ENCODE results near the gene UGT1A10. TPM values are rescaled to one million over a fixed set of nuclear protein-coding genes. Genes with fewer than 3 reads are reported as not detected.
"Not testable (repeated sequence)": the region's sequence is repeated elsewhere in the genome, so short reads cannot be mapped to it uniquely, and the experiment has no call there.

UGT1A10 gene
- total RNA-seq, 1 experiment from 2014 or later: not detected

DNA sequence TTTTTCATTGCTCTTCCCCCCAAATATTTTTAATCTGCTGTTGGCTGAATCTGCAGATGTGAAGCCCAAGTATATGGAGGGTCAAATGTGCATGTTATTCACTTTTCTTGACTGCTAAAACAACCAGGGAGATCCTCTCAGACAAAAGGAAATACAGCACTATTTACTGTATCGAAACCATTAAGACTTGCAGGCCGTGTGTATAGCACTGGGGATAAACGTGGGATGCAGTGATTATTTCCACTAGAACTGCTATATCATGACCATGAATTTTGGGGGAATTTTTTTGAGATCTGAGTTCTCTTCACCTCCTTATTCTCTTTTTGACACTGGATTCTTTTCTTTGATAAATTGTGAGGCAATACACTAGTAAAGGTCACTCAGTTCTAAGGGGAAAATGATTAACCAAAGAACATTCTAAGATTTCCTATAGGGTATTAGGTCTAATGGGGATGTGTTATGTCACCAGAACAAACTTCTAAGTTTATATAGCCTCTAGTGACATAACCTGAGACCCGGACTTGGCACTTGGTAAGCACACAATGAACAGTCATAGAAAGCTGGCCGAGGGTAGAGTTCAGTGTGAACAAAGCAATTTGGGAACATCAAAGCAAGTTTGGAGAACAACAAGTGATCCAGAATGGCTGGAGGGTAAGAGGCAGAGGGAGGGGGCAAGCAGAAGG is 109.0 kb downstream of the UGT1A10 start:
- Histone ChIP-seq H4K20me1 (ENCODE audit: insufficient read depth) (no peaks in the 10 kb centered on the region), H3K4me2 (ENCODE audit: low read length) (no peak overlapping the region), H2AFZ (ENCODE audit: low read depth, low read length, poor library complexity, severe bottlenecking) (no peak overlapping the region), H3K9me3 (ENCODE audit: control insufficient read depth in 1 of 2, insufficient read depth in 1 of 2, low read depth in 1 of 2, low read length in 2 of 2) (no peaks in the 10 kb centered on the region), H3K36me3 (ENCODE audit: control insufficient read depth in 1 of 2, insufficient read depth in 2 of 2, low read length in 2 of 2) (no peaks in the 10 kb centered on the region), H3K79me2 (ENCODE audit: insufficient read depth, low read length) (no peaks in the 10 kb centered on the region), H3K4me3 (replicated peaks in 1 of 2; ENCODE audit: low read depth in 1 of 2, low read length in 2 of 2) (no peak overlapping the region), H3K27ac (ENCODE audit: low read depth, low read length) (no peak overlapping the region), H3K27me3 (ENCODE audit: insufficient read depth, low read length) (no peaks in the 10 kb centered on the region), H3K9ac (ENCODE audit: low read length) (no peak overlapping the region), H3K4me1 (ENCODE audit: control insufficient read depth in 1 of 2, insufficient read depth in 2 of 2, low read length in 2 of 2) (no peaks in the 10 kb centered on the region), H3K9me2 (ENCODE audit: insufficient read depth) (no peaks in the 10 kb centered on the region)
- DNase-seq (ENCODE audit: low read depth, low spot score) (no peak), ATAC-seq (no peak)
- intact Hi-C loops (cut with micrococcal nuclease): no loop called here
- TF ChIP-seq ELF1 (IDR thresholded peaks at IDR 0.05; ENCODE audit: borderline replicate concordance, low read depth) (no peak), POLR2A (IDR thresholded peaks at IDR 0.05; ENCODE audit: borderline replicate concordance, extremely low read depth, insufficient read depth, insufficient read length) (no peak), ZNF274 (IDR thresholded peaks at IDR 0.05; ENCODE audit: low read depth, low read length) (no peak), CBX3 (IDR thresholded peaks at IDR 0.05; ENCODE audit: low read depth) (no peak), SP1 (IDR thresholded peaks at IDR 0.05; ENCODE audit: low read depth) (no peak), REST (IDR thresholded peaks at IDR 0.05; ENCODE audit: low read depth) (no peak), EZH2phosphoT487 (IDR thresholded peaks at IDR 0.05; ENCODE audit: borderline replicate concordance) (no peak), SRF (IDR thresholded peaks at IDR 0.05; ENCODE audit: low read depth) (no peak), FOSL1 (IDR thresholded peaks at IDR 0.05; ENCODE audit: low read depth) (no peak), JUND (IDR thresholded peaks at IDR 0.05) (no peak), CEBPB (IDR thresholded peaks at IDR 0.05; ENCODE audit: low read depth) (no peak), RAD21 (IDR thresholded peaks at IDR 0.05; ENCODE audit: low read depth) (no peak), SIN3A (IDR thresholded peaks at IDR 0.05; ENCODE audit: low read depth) (no peak), EZH2 (IDR thresholded peaks at IDR 0.05) (no peak)
- TF ChIP-seq, protein P1, sequence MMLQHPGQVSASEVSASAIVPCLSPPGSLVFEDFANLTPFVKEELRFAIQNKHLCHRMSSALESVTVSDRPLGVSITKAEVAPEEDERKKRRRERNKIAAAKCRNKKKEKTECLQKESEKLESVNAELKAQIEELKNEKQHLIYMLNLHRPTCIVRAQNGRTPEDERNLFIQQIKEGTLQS (IDR thresholded peaks at IDR 0.05): no peak
- TF ChIP-seq, protein P2, sequence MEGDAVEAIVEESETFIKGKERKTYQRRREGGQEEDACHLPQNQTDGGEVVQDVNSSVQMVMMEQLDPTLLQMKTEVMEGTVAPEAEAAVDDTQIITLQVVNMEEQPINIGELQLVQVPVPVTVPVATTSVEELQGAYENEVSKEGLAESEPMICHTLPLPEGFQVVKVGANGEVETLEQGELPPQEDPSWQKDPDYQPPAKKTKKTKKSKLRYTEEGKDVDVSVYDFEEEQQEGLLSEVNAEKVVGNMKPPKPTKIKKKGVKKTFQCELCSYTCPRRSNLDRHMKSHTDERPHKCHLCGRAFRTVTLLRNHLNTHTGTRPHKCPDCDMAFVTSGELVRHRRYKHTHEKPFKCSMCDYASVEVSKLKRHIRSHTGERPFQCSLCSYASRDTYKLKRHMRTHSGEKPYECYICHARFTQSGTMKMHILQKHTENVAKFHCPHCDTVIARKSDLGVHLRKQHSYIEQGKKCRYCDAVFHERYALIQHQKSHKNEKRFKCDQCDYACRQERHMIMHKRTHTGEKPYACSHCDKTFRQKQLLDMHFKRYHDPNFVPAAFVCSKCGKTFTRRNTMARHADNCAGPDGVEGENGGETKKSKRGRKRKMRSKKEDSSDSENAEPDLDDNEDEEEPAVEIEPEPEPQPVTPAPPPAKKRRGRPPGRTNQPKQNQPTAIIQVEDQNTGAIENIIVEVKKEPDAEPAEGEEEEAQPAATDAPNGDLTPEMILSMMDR (IDR thresholded peaks at IDR 0.05 in 2 of 3, conservative IDR thresholded peaks at IDR 0.05 in 1 of 3; ENCODE audit: borderline replicate concordance in 1 of 3, insufficient read depth in 1 of 3, low read depth in 2 of 3, low read length in 2 of 3): no peak
- TF ChIP-seq, protein P3, sequence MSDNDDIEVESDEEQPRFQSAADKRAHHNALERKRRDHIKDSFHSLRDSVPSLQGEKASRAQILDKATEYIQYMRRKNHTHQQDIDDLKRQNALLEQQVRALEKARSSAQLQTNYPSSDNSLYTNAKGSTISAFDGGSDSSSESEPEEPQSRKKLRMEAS (IDR thresholded peaks at IDR 0.05): no peak
- ChIA-PET POLR2A (no interaction called here), RAD21 (ENCODE audit: low non-redundant PET in 1 of 2, low total read pairs in 2 of 2, uncharacterized antibody in 2 of 2, unreplicated experiment in 2 of 2) (no interaction called here), CTCF (no interaction called here)
- no TSS peak for BruUV-seq (replicated peaks)

DNA sequence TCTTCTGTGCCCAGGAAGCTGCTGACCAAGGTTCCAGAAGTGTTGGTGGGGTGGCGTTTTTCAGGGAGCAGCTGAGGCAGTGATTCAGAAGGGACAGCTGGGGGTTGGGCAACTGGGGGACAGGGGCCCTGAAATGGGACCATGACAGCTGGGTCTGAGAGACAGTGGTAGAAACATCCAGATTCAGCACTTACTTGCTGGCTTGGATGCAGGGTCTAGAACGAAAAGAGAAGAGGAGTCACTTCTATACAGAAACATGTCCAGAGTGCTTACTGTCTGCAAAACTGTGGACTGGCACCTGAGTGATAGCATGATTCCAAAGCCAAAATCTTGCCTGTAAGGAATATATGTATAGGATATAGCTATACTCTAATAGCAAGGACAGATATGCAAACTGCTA is 109.6 kb downstream of the UGT1A10 start:
- H2AFZ ChIP-seq (ENCODE audit: low read depth, low read length, poor library complexity, severe bottlenecking): not testable (repeated sequence)

More for the DNA sequence above, 109.6 kb downstream of the UGT1A10 start:
- BruUV-seq (replicated peaks); H3K9me2 ChIP-seq (ENCODE audit: insufficient read depth); H3K4me1 ChIP-seq (ENCODE audit: control insufficient read depth in 1 of 2, insufficient read depth in 2 of 2, low read length in 2 of 2); H3K4me2 ChIP-seq (ENCODE audit: low read length); H3K27me3 ChIP-seq (ENCODE audit: insufficient read depth, low read length); H3K27ac ChIP-seq (ENCODE audit: low read depth, low read length); H3K9ac ChIP-seq (ENCODE audit: low read length); H4K20me1 ChIP-seq (ENCODE audit: insufficient read depth); intact Hi-C loops (cut with micrococcal nuclease); ATAC-seq; POLR2A ChIA-PET; RAD21 ChIA-PET (ENCODE audit: low non-redundant PET in 1 of 2, low total read pairs in 2 of 2, uncharacterized antibody in 2 of 2, unreplicated experiment in 2 of 2); H3K9me3 ChIP-seq (ENCODE audit: control insufficient read depth in 1 of 2, insufficient read depth in 1 of 2, low read depth in 1 of 2, low read length in 2 of 2); H3K4me3 ChIP-seq (replicated peaks in 1 of 2; ENCODE audit: low read depth in 1 of 2, low read length in 2 of 2); H3K36me3 ChIP-seq (ENCODE audit: control insufficient read depth in 1 of 2, insufficient read depth in 2 of 2, low read length in 2 of 2); CTCF ChIA-PET; DNase-seq (ENCODE audit: low read depth, low spot score); H3K79me2 ChIP-seq (ENCODE audit: insufficient read depth, low read length): not testable (repeated sequence)

Measured in HCT116 (cell line).